Caco-2 (cell line): ENCODE results near the gene AATK. TPM values are rescaled to one million over a fixed set of nuclear protein-coding genes. Genes with fewer than 3 reads are reported as not detected.
A peak's percentile ranks its signal among the peaks of the same experiment; 100 is the strongest.

Source experiments
- BruUV-seq: library from RNA; stranded (reverse); fragments of 400-500 nt; replicated peaks from 2 replicates; lab custom pipeline; 2021; lab: Mats Ljungman, UMichigan
- CTCF ChIA-PET: fragments of 300-600 bp; sonication (Branson Sonifier 250); formaldehyde crosslinking; loops from one replicate; lab custom pipeline; 2022; ENCODE audit warnings: antibody characterized with exemption; lab: Charles Lee
- POLR2A ChIA-PET: fragments of 300-600 bp; sonication (Branson Sonifier 250); formaldehyde crosslinking; loops from one replicate; lab custom pipeline; 2022; ENCODE audit warnings: antibody characterized with exemption; lab: Charles Lee
- DNase-seq, 2 experiments: peaks; one replicate each; pipeline versions ENCODE4 v3.0.0 to v3.0.0-alpha.2; 2020 to 2022
- H3K27me3 ChIP-seq: replicated peaks from 2 replicates; pipeline ENCODE4 v1.6.0; 2011; ENCODE audit warnings: low read length; ENCODE audit not compliant: control insufficient read depth, insufficient read depth
- H3K36me3 ChIP-seq: 2 replicates; pipeline ENCODE4 v1.5.1; 2011; ENCODE audit warnings: low read length; ENCODE audit not compliant: control insufficient read depth, insufficient read depth
- H3K4me1 ChIP-seq: fragments of 250-450 bp; sonication (Bioruptor Pico); 2 replicates; pipeline ENCODE4 v1.5.1; 2020; ENCODE audit warnings: mild to moderate bottlenecking
- H3K4me3 ChIP-seq: 2 replicates; pipeline ENCODE4 v1.5.1; 2011; ENCODE audit warnings: low read depth, mild to moderate bottlenecking, control low read depth, low read length
- H3K9me3 ChIP-seq: fragments of 250-450 bp; sonication (Bioruptor Pico); 2 replicates; pipeline ENCODE4 v1.5.1; 2020; ENCODE audit warnings: mild to moderate bottlenecking, moderate library complexity
- H3K27ac Mint-ChIP-seq: one replicate; pipeline ENCODE4 v1.8.0; 2022; ENCODE audit warnings: mixed read lengths; ENCODE audit not compliant: unreplicated experiment
- H3K27me3 Mint-ChIP-seq: one replicate; pipeline ENCODE4 v1.8.0; 2022; ENCODE audit warnings: mixed read lengths; ENCODE audit not compliant: insufficient read depth, unreplicated experiment
- H3K36me3 Mint-ChIP-seq: one replicate; pipeline ENCODE4 v1.8.0; 2022; ENCODE audit warnings: mild to moderate bottlenecking, mixed read lengths; ENCODE audit not compliant: insufficient read depth, unreplicated experiment
- H3K4me1 Mint-ChIP-seq: one replicate; pipeline ENCODE4 v1.8.0; 2022; ENCODE audit warnings: low read depth, mixed read lengths; ENCODE audit not compliant: unreplicated experiment
- H3K4me3 Mint-ChIP-seq: one replicate; pipeline ENCODE4 v1.8.0; 2022; ENCODE audit warnings: mild to moderate bottlenecking, moderate library complexity, mixed read lengths; ENCODE audit not compliant: unreplicated experiment
- H3K9me3 Mint-ChIP-seq: one replicate; pipeline ENCODE4 v1.8.0; 2022; ENCODE audit warnings: mixed read lengths; ENCODE audit not compliant: unreplicated experiment
- CTCF ChIP-seq, 2 experiments: fragments of 200-600 bp in 1 of 2; IDR thresholded peaks; 1 replicate in 1 of 2; 2 replicates in 1 of 2; pipeline versions ENCODE4 v1.5.1 to v1.8.0; 2011 to 2022; ENCODE audit warnings: antibody characterized with exemption in 1 of 2, control low read depth in 1 of 2, inconsistent platforms in 1 of 2, low read depth in 1 of 2, low read length in 1 of 2, mild to moderate bottlenecking in 1 of 2, moderate library complexity in 1 of 2; ENCODE audit not compliant: insufficient read depth in 1 of 2, severe bottlenecking in 1 of 2, unreplicated experiment in 1 of 2
- intact Hi-C: fragments of 100-400 bp; cut with micrococcal nuclease; formaldehyde crosslinking; loops from one replicate; pipeline ENCODE4 v1.10.0; 2022; ENCODE audit not compliant: unreplicated experiment
- total RNA-seq: library from RNA; stranded (reverse); gene quantifications from 2 replicates; pipeline ENCODE4 v1.2.3, GENCODE V29; 2022

The AATK gene
- total RNA-seq, 1 experiment from 2014 or later = 26.6 TPM

GRCh38 chr17:81100668-81101067 is 65.4 kb downstream of the AATK start:
- CTCF ChIA-PET = no interaction called here
- no peaks in the 10 kb centered on the region; the same call in 1 of the 2 replicates for H3K4me1 ChIP-seq
- no peak for DNase-seq
- H3K9me3 ChIP-seq = no peaks in the 10 kb centered on the region
- 0 out of 2 replicates have a peak, but pooled peaks cover 1% of the 10 kb centered on the region for H3K36me3 ChIP-seq
- Mint-ChIP-seq H3K36me3 (peaks cover 29% of the 10 kb centered on the region), H3K27me3 (no peaks in the 10 kb centered on the region), H3K4me1 (no peaks in the 10 kb centered on the region), H3K27ac (peak overlapping the region; percentile 59), H3K9me3 (no peaks in the 10 kb centered on the region), H3K4me3 (no peak overlapping the region)
- intact Hi-C loops = loop anchor here (2.0 to 5.0 kb wide), 2 partner anchors 78 to 112 kb away; no protein-coding TSS in a partner anchor
- BruUV-seq = no TSS peak
- TF ChIP-seq CTCF (IDR thresholded peaks at IDR 0.05; ENCODE audit: insufficient read depth in 1 of 2, low read depth in 1 of 2, low read length in 1 of 2, severe bottlenecking in 1 of 2, unreplicated experiment in 1 of 2) = no peak
- POLR2A ChIA-PET = no interaction called here
- no peaks in the 10 kb centered on the region for H3K27me3 ChIP-seq
- H3K4me3 ChIP-seq = no peak overlapping the region

- Mint-ChIP-seq H3K4me1 (no peaks in the 10 kb centered on the region), H3K36me3 (peaks cover 35% of the 10 kb centered on the region), H3K4me3 (no peak overlapping the region), H3K9me3 (no peaks in the 10 kb centered on the region), H3K27me3 (no peaks in the 10 kb centered on the region), H3K27ac (no peak overlapping the region)
- no peak for DNase-seq
- ChIA-PET CTCF (no interaction called here), POLR2A (no interaction called here)
- Histone ChIP-seq H3K9me3 (no peaks in the 10 kb centered on the region), H3K27me3 (no peaks in the 10 kb centered on the region), H3K36me3 (0 out of 2 replicates have a peak, but pooled peaks cover 1% of the 10 kb centered on the region), H3K4me1 (peaks cover 6% of the 10 kb centered on the region), H3K4me3 (no peak overlapping the region)
- no peak for TF ChIP-seq CTCF (IDR thresholded peaks at IDR 0.05; ENCODE audit: insufficient read depth in 1 of 2, low read depth in 1 of 2, low read length in 1 of 2, severe bottlenecking in 1 of 2, unreplicated experiment in 1 of 2)
- intact Hi-C loops = loop anchor here (2.0 to 5.0 kb wide), 3 partner anchors 58 to 111 kb away; no protein-coding TSS in a partner anchor
- no TSS peak for BruUV-seq
Measured at GRCh38 chr17:81099888-81100287, 66.1 kb downstream of the AATK start.

GRCh38 chr17:81097943-81098308 is 68.1 kb downstream of the AATK start:
- intact Hi-C loops = loop anchor here (5.0 kb wide), 1 partner anchor 56 kb away; no protein-coding TSS in a partner anchor
- H3K4me1 ChIP-seq = peaks cover 15% of the 10 kb centered on the region
- no peaks in the 10 kb centered on the region for H3K27me3 ChIP-seq
- peaks cover 1% of the 10 kb centered on the region; the same call in 1 of the 2 replicates for H3K36me3 ChIP-seq
- Mint-ChIP-seq H3K27me3 (no peaks in the 10 kb centered on the region), H3K4me3 (no peak overlapping the region), H3K27ac (no peak overlapping the region), H3K36me3 (peaks cover 35% of the 10 kb centered on the region), H3K9me3 (no peaks in the 10 kb centered on the region), H3K4me1 (no peaks in the 10 kb centered on the region)
- no peak overlapping the region for H3K4me3 ChIP-seq
- ChIA-PET POLR2A (no interaction called here), CTCF (interaction anchor here (0.6 kb wide), 1 partner anchor 113 kb away, joined by 3 read pairs; no protein-coding TSS in a partner anchor)
- TF ChIP-seq CTCF (IDR thresholded peaks at IDR 0.05; ENCODE audit: insufficient read depth in 1 of 2, low read depth in 1 of 2, low read length in 1 of 2, severe bottlenecking in 1 of 2, unreplicated experiment in 1 of 2) = no peak
- DNase-seq = no peak
- H3K9me3 ChIP-seq = no peaks in the 10 kb centered on the region
- no TSS peak for BruUV-seq
